WTC11 (cell line): ENCODE results near the gene GK2. TPM values are rescaled to one million over a fixed set of nuclear protein-coding genes. Genes with fewer than 3 reads are reported as not detected.

ENCODE experiments used
- ATAC-seq: fragments of 200-7000 bp; cut with Tn5 transposase; 2 replicates; pipeline ENCODE4 v1.10.0; 2021; ENCODE audit warnings: mild to moderate bottlenecking, moderate library complexity
- CTCF ChIA-PET: fragments of 300-600 bp; sonication (Branson Sonifier 250); formaldehyde crosslinking; loops from one replicate; lab custom pipeline; 2021; ENCODE audit warnings: antibody characterized with exemption; lab: Charles Lee
- POLR2A ChIA-PET: fragments of 350-600 bp; sonication (Branson Sonifier 250); formaldehyde crosslinking; loops from one replicate; lab custom pipeline; 2021; ENCODE audit warnings: antibody characterized with exemption; lab: Charles Lee
- DNase-seq: peaks from one replicate; pipeline ENCODE4 v3.0.0; 2021; ENCODE audit warnings: low spot score
- H3K27ac Mint-ChIP-seq: 2 replicates; pipeline ENCODE4 v1.8.0; 2021; ENCODE audit warnings: mixed read lengths
- H3K27me3 Mint-ChIP-seq: 2 replicates; pipeline ENCODE4 v1.8.0; 2021; ENCODE audit warnings: low read depth, mild to moderate bottlenecking, moderate library complexity, mixed read lengths
- H3K36me3 Mint-ChIP-seq: 2 replicates; pipeline ENCODE4 v1.8.0; 2021; ENCODE audit warnings: mixed read lengths
- H3K4me1 Mint-ChIP-seq: 2 replicates; pipeline ENCODE4 v1.8.0; 2022; ENCODE audit warnings: mixed read lengths
- H3K4me3 Mint-ChIP-seq: 2 replicates; pipeline ENCODE4 v1.8.0; 2021; ENCODE audit warnings: mild to moderate bottlenecking, moderate library complexity, mixed read lengths
- H3K9me3 Mint-ChIP-seq: 2 replicates; pipeline ENCODE4 v1.8.0; 2021; ENCODE audit warnings: mixed read lengths
- E2F4 ChIP-seq: sonication (generic); formaldehyde crosslinking; IDR thresholded peaks from 2 replicates; pipeline ENCODE4 v1.8.1; 2022; ENCODE audit warnings: low read depth, mild to moderate bottlenecking, moderate library complexity, missing genetic modification reagents, borderline replicate concordance
- ETV6 ChIP-seq: sonication (generic); formaldehyde crosslinking; IDR thresholded peaks from 2 replicates; pipeline ENCODE4 v1.8.1; 2022; ENCODE audit warnings: mild to moderate bottlenecking, missing genetic modification reagents
- GABPB1 ChIP-seq: sonication (generic); formaldehyde crosslinking; IDR thresholded peaks from 2 replicates; pipeline ENCODE4 v1.8.1; 2023; ENCODE audit warnings: mild to moderate bottlenecking, missing genetic modification reagents
- NFATC4 ChIP-seq: fragments of 250-450 bp; sonication (Bioruptor Pico); IDR thresholded peaks from 2 replicates; pipeline ENCODE4 v1.9.0; 2021; ENCODE audit warnings: mild to moderate bottlenecking
- NR1H2 ChIP-seq: sonication (generic); formaldehyde crosslinking; IDR thresholded peaks from 2 replicates; pipeline ENCODE4 v1.9.0; 2021; ENCODE audit warnings: mild to moderate bottlenecking, moderate library complexity, missing genetic modification reagents
- SP1 ChIP-seq: sonication (generic); formaldehyde crosslinking; conservative IDR thresholded peaks from 2 replicates; pipeline ENCODE4 v1.8.1; 2022; ENCODE audit warnings: missing genetic modification reagents
- TCF7 ChIP-seq: sonication (generic); formaldehyde crosslinking; IDR thresholded peaks from 2 replicates; pipeline ENCODE4 v1.8.0; 2022; ENCODE audit warnings: mild to moderate bottlenecking, low read depth, missing genetic modification reagents, moderate library complexity
- TEAD1 ChIP-seq: sonication (generic); formaldehyde crosslinking; IDR thresholded peaks from 2 replicates; pipeline ENCODE4 v1.8.0; 2022; ENCODE audit warnings: mild to moderate bottlenecking, missing genetic modification reagents
- TP53 ChIP-seq: sonication (generic); formaldehyde crosslinking; IDR thresholded peaks from 2 replicates; pipeline ENCODE4 v1.8.1; 2023; ENCODE audit warnings: mild to moderate bottlenecking, missing genetic modification reagents
- ZBTB43 ChIP-seq: sonication (generic); formaldehyde crosslinking; IDR thresholded peaks from 2 replicates; pipeline ENCODE4 v1.8.1; 2023; ENCODE audit warnings: mild to moderate bottlenecking, missing genetic modification reagents
- ZNF121 ChIP-seq: sonication (generic); formaldehyde crosslinking; IDR thresholded peaks from 2 replicates; pipeline ENCODE4 v1.8.0; 2023; ENCODE audit warnings: missing genetic modification reagents
- ZNF396 ChIP-seq: fragments of 250-450 bp; sonication (Bioruptor Pico); IDR thresholded peaks from 2 replicates; pipeline ENCODE4 v1.8.0; 2021; ENCODE audit warnings: mild to moderate bottlenecking, moderate library complexity, borderline replicate concordance
- ZNF512 ChIP-seq: sonication (generic); formaldehyde crosslinking; IDR thresholded peaks from 2 replicates; pipeline ENCODE4 v1.8.1; 2022; ENCODE audit warnings: missing genetic modification reagents, borderline replicate concordance
- total RNA-seq: library from RNA; stranded (reverse); gene quantifications from 3 replicates; pipeline ENCODE4 v1.2.3, GENCODE V29; 2021
- TF ChIP-seq, protein P1 (sequence below): sonication (generic); formaldehyde crosslinking; IDR thresholded peaks from 2 replicates; pipeline ENCODE4 v1.8.1; 2022; ENCODE audit warnings: mild to moderate bottlenecking, missing genetic modification reagents, moderate library complexity, borderline replicate concordance
- TF ChIP-seq, protein P2 (sequence below): sonication (generic); formaldehyde crosslinking; IDR thresholded peaks from 2 replicates; pipeline ENCODE4 v1.8.1; 2023; ENCODE audit warnings: mild to moderate bottlenecking, missing genetic modification reagents, moderate library complexity
- TF ChIP-seq, protein P3 (sequence below): fragments of 250-450 bp; sonication (Bioruptor Pico); IDR thresholded peaks from 2 replicates; pipeline ENCODE4 v1.9.0; 2021; ENCODE audit warnings: moderate library complexity, mild to moderate bottlenecking, inconsistent platforms, borderline replicate concordance
- TF ChIP-seq, protein P4 (sequence below): sonication (generic); formaldehyde crosslinking; IDR thresholded peaks from 2 replicates; pipeline ENCODE4 v1.8.0; 2023; ENCODE audit warnings: missing genetic modification reagents, mild to moderate bottlenecking, borderline replicate concordance
- TF ChIP-seq, protein P5 (sequence below): sonication (generic); formaldehyde crosslinking; IDR thresholded peaks from 2 replicates; pipeline ENCODE4 v1.8.0; 2022; ENCODE audit warnings: mild to moderate bottlenecking, missing genetic modification reagents

The GK2 gene
- total RNA-seq, 1 experiment from 2014 or later = not detected

DNA sequence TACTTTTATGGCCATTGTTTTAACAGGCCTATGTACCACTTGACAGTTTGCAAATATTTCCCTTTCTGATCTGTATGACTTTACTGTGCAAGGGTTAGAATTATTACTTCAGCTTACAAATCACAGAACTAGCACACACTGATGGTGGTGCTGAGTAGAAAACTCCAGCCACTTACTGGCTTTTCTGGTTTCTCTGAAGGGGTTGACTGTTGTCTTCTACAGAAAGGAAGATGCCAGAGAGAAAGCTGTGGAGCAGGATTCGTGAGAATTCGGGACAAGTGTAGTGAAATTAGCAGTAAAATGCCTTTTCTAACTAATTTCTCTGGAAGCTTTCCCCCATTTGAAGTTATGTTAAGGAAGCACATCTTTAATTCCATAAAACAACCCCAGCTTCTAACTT, 46.6 kb upstream of the GK2 start (continued):
- TF ChIP-seq ZBTB43 (CRISPR knock-in tag) = no peak
- TF ChIP-seq TCF7 = no peak
- TF ChIP-seq TEAD1 = no peak
- no peak for TF ChIP-seq ZNF396 (CRISPR knock-in tag)
- TF ChIP-seq, protein P1, sequence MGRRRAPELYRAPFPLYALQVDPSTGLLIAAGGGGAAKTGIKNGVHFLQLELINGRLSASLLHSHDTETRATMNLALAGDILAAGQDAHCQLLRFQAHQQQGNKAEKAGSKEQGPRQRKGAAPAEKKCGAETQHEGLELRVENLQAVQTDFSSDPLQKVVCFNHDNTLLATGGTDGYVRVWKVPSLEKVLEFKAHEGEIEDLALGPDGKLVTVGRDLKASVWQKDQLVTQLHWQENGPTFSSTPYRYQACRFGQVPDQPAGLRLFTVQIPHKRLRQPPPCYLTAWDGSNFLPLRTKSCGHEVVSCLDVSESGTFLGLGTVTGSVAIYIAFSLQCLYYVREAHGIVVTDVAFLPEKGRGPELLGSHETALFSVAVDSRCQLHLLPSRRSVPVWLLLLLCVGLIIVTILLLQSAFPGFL (CRISPR knock-in tag) = no peak
- TF ChIP-seq, protein P2, sequence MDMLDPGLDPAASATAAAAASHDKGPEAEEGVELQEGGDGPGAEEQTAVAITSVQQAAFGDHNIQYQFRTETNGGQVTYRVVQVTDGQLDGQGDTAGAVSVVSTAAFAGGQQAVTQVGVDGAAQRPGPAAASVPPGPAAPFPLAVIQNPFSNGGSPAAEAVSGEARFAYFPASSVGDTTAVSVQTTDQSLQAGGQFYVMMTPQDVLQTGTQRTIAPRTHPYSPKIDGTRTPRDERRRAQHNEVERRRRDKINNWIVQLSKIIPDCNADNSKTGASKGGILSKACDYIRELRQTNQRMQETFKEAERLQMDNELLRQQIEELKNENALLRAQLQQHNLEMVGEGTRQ (CRISPR knock-in tag) = no peak

DNA sequence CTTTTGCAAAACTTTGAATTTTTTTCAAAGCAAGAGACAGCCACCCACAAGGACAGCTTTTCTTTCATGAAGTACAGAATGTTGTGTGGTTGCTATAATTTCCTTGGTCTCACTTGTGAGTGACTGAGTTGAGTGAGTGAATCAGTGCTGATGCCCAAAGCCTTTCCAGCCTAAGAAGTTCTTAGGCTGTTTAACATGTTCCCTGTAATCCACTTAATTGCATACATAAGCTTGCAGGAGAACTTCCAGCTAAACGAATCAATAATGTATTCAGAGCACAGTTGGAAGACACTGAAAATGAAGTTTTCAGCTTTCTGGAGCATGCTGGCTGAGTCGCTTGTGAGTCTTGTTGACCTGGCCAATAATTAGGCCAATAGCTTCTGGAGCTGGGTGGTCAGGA, 42.0 kb upstream of the GK2 start:
- no peaks in the 10 kb centered on the region for H3K27me3 Mint-ChIP-seq
- POLR2A ChIA-PET = no interaction called here

GRCh38 chr4:79446145-79446544, 38.1 kb upstream of the GK2 start:
- ChIA-PET CTCF (no interaction called here), POLR2A (no interaction called here)
- no peak for ATAC-seq
- H3K4me1 Mint-ChIP-seq = peaks cover 26% of the 10 kb centered on the region
- no peaks in the 10 kb centered on the region for H3K36me3 Mint-ChIP-seq
- DNase-seq = no peak
- no peak overlapping the region for H3K4me3 Mint-ChIP-seq
- H3K9me3 Mint-ChIP-seq = no peaks in the 10 kb centered on the region
- TF ChIP-seq, protein P3, sequence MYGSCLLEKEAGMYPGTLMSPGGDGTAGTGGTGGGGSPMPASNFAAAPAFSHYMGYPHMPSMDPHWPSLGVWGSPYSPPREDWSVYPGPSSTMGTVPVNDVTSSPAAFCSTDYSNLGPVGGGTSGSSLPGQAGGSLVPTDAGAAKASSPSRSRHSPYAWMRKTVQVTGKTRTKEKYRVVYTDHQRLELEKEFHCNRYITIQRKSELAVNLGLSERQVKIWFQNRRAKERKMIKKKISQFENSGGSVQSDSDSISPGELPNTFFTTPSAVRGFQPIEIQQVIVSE (CRISPR knock-in tag) = no peak
- TF ChIP-seq E2F4 (CRISPR knock-in tag) (no peak), NR1H2 (CRISPR knock-in tag) (no peak), NFATC4 (CRISPR knock-in tag) (no peak), ZNF121 (no peak), ZNF512 (CRISPR knock-in tag) (no peak), TP53 (CRISPR knock-in tag) (no peak), GABPB1 (no peak), ZNF396 (CRISPR knock-in tag) (no peak), ETV6 (CRISPR knock-in tag) (no peak)
- TF ChIP-seq, protein P4, sequence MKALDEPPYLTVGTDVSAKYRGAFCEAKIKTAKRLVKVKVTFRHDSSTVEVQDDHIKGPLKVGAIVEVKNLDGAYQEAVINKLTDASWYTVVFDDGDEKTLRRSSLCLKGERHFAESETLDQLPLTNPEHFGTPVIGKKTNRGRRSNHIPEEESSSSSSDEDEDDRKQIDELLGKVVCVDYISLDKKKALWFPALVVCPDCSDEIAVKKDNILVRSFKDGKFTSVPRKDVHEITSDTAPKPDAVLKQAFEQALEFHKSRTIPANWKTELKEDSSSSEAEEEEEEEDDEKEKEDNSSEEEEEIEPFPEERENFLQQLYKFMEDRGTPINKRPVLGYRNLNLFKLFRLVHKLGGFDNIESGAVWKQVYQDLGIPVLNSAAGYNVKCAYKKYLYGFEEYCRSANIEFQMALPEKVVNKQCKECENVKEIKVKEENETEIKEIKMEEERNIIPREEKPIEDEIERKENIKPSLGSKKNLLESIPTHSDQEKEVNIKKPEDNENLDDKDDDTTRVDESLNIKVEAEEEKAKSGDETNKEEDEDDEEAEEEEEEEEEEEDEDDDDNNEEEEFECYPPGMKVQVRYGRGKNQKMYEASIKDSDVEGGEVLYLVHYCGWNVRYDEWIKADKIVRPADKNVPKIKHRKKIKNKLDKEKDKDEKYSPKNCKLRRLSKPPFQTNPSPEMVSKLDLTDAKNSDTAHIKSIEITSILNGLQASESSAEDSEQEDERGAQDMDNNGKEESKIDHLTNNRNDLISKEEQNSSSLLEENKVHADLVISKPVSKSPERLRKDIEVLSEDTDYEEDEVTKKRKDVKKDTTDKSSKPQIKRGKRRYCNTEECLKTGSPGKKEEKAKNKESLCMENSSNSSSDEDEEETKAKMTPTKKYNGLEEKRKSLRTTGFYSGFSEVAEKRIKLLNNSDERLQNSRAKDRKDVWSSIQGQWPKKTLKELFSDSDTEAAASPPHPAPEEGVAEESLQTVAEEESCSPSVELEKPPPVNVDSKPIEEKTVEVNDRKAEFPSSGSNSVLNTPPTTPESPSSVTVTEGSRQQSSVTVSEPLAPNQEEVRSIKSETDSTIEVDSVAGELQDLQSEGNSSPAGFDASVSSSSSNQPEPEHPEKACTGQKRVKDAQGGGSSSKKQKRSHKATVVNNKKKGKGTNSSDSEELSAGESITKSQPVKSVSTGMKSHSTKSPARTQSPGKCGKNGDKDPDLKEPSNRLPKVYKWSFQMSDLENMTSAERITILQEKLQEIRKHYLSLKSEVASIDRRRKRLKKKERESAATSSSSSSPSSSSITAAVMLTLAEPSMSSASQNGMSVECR = no peak
- TF ChIP-seq, protein P5, sequence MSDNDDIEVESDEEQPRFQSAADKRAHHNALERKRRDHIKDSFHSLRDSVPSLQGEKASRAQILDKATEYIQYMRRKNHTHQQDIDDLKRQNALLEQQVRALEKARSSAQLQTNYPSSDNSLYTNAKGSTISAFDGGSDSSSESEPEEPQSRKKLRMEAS (CRISPR knock-in tag) = no peak
- H3K27me3 Mint-ChIP-seq = no peaks in the 10 kb centered on the region
- H3K27ac Mint-ChIP-seq = no peak overlapping the region

More for the DNA sequence above, 42.0 kb upstream of the GK2 start:
- no peak for DNase-seq
- no peak for ATAC-seq
- Mint-ChIP-seq H3K27ac (no peak overlapping the region), H3K9me3 (no peaks in the 10 kb centered on the region), H3K36me3 (no peaks in the 10 kb centered on the region), H3K4me1 (peaks cover 39% of the 10 kb centered on the region)
- no peak for TF ChIP-seq SP1
- TF ChIP-seq, all 79 proteins: peak for 0
- no peak overlapping the region for H3K4me3 Mint-ChIP-seq
- CTCF ChIA-PET = interaction anchor here (0.6 kb wide), 1 partner anchor 88 kb away, joined by 4 read pairs; no protein-coding TSS in a partner anchor
